ENCODE results near the gene KRTAP26-1.

GRCh38 chr21:30320215-30320614, at the start of gene KRTAP26-1:
- no peak for TF ChIP-seq CTCF (IDR thresholded peaks at IDR 0.05; ENCODE audit: insufficient read depth, low read length, poor library complexity, severe bottlenecking)
- TF ChIP-seq EZH2phosphoT487 (conservative IDR thresholded peaks at IDR 0.05; ENCODE audit: low read length), result no peak
